SIG-M5 treated with dmso at 0.1 percent for 504 hours (cell line): ENCODE results near the gene DDX42.
"Not testable (repeated sequence)": the region's sequence is repeated elsewhere in the genome, so short reads cannot be mapped to it uniquely, and the experiment has no call there.

ENCODE experiments used
- DNase-seq: peaks from one replicate; lab custom pipeline; 2025; ENCODE audit not compliant: unreplicated experiment; lab: John Stamatoyannopoulos, UW

DDX42 gene

DNA sequence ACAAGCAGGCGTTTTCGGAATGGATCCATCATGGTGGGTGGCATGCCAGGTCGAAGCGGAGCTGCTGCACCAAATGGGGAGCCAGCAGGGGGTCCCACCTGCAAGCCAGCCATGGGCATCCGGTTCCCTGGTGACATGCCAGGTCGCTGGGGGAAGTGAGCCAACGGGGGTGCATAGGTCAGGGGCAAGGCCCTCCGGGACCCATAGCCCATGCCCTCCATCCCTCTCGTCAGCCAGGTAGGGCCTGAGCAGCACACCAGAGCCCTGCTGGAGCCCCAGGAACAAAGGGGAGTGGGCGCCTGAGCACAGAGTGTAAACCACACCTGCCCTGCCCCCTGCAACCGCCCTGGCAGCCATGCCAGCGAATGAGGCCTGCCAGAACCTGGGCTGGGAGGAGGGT, 63.5 kb downstream of the DDX42 start:
- DNase-seq: no peak

DNA sequence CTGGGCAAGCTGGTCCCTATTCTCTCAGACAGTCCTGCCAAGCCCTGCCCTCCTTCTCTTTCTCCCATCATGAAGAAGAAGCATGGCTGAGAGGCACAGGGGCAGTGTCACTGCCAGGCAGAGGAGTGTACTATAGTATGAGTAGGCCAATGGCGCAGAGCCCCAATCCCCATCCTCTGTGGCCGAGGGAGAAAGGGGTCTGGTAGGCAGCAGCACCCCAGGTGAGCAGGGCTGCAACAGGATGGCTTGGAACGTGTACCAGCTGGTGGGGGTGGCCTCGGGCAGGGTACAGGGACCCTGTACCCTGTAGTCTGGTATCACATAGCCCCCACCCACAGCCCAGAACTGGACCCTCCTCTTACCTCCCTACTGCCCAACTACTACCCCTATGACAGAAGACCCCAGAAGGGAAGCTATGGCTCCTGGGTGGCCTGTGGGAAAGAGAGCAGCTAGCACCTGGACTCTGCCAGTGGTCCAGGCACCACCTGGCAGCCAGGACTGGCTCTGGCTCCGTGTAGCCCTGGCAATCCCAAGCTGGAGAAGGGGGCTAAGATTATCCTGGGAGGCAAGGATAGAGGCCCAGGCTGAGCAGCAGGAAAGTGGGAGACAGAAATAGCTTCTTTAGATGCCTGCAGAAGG, 64.1 kb downstream of the DDX42 start:
- DNase-seq: no peak

DNA sequence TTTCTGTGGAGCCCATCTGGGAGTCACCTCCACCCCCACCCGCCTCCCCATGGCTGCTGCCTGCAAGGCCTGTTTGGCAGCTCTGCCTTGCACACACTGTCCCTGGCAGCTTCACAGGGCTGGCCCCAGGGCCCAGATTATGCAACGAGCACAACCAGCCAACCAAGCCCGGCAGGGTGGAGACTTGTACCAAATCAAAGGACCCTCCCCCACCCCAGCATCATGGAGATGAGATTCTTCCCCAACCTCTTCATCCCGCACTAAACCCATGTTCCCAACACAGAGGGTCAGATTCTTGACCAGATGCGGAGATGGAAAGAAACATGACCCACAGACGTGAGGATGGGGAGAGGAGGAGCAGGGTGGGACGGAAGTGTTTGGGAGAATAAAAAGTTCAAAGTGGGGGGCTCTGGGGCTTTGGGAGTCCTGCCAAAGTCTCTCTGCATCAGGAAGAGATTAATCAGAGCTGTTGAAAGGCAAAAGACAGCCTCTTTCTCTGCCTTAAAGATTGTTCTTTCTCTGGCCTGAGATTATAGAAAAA, 64.7 kb downstream of the DDX42 start:
- DNase-seq: peak; percentile 81

DNA sequence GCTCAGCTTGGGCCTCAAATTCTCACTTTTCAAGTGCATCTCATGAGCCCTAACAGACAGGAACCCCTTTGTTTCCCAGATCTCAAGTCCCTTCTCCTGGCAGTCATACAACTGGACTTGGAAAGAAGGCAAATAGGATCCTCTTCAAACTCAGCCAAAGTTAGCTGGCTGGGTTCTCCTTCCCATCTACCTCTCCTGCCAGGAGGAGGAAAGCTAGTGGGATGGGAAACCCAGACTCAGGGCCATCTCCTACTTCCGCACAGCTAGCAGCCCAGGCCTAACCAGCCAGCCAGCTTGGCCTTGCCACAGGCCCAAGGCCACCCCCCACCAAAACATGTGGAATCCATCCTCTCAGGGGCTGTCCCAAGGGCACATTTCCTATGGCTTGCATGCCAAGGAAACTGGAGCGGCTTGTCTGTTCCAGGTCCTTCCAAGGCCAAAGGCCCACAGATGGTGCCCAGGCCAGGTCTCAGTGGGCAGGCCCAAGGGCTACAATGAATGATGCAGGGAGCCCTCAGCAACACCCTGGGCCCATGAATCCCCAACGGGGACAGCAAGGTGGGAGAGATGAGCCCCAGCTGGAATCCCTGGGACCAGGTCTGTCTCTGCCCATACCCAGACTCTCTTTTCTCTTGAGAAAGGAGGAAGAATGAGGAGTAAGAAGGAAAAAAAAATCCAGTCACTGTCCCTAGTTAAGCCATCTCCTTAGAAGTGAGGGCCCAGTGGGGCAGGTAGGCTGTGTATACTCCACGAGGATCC, 66.8 kb downstream of the DDX42 start:
- DNase-seq: no peak

DNA sequence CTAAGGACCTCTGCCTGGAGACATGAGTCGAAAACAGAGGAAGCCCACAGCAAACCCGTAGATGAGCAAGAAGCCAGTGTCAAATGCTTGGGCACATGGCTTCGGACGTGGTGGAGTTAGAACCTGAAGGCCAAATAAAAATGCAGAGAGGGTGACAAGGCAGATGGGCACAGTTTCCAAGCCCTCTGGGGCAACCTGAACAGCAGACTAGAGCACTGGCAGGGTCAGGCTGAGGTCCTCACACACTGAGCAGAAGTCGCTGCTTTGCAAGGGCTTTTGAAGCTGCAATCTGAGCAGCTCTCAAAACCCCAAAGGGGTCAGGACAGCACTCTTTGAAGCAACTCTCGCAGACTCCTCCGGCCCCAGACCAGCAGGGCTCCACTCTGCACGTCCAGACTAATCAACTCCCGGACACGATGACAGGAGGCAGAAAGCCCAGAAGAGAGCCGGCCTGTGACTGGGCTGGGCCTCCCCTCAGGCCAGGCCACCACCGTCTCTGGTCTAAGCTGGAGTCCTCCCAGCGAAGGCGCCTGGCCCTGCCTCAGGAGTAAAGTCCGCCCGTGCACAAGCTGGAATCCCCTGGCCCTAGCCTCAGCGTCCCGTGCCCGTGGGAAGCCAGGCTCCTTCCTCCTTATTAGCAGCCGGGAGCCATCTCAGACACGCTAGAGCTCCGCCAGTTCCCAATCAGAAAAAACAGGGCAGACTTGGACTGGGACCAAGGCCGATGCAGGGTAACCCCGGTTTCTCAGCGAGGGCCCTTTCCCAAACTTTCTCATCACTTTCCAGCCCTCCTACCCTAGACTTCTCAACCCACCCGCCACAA, 67.6 kb downstream of the DDX42 start:
- peak; percentile 50 for DNase-seq

DNA sequence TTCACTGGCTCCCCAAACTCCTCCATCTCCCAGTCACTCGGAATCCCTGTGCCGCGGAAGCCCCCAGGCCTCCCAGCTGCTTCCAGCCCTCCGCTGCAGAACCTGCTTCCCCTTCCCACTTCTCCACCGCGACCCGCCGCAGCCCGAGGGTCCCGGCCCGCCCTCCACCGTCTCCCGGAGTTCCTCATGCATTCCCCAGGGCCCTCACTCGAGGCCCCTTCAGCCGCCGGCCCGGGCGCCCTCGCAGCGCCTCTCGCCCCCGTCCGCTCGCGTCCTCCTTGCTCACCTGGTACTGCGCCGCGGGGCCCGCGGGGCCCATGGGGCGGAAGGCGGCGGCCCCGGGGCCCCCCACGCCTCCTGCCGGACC, 68.2 kb downstream of the DDX42 start:
- DNase-seq: peak; percentile 44

DNA sequence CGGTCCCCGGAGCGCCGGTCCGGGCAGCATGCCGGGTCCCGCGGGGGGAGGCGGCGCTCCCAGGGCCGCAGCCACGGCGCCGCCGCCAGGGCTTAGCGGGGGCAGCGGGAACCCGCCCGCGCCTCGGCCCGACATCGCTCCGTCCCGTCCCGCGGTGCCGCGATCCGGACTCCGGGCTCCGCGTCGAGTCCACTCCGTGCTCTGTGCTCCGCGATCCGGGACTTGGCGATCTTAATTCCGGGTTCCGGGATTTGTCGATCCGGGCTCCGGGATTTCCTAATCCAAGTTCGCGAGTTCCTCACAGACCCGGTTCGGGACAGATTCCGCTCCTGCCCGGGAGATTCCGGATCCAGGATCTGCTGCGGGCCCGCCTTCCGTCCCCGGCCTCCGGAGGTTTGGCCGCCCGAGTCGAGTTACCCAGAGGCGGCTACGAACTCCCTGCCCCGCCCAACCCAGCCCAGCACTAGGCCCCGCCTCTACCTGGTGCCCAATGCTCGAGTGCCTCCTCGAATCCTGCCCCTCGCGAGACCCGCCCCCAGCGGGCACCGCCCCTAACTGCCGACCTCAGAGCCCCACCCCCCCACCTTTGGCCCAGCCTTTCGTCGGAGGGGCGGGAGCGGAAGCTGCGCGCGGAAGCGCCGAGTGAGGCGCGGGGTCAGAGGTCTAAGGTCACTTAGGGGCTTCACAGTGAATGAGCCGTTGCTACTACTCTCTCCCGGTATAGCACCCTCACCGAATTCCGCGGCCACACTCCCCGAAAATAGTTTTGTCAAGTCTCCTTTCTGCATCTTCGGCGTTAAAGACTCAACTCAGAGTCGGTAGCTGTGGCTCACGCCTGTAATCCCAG, 68.8 kb downstream of the DDX42 start, which contains the start of gene SMARCD2:
TSS of gene SMARCD2 (minus strand) at position 146 of the 847 bp plus-strand sequence. CDS start at position 135, 11 bp downstream.
- DNase-seq: peak; percentile 99

DNA sequence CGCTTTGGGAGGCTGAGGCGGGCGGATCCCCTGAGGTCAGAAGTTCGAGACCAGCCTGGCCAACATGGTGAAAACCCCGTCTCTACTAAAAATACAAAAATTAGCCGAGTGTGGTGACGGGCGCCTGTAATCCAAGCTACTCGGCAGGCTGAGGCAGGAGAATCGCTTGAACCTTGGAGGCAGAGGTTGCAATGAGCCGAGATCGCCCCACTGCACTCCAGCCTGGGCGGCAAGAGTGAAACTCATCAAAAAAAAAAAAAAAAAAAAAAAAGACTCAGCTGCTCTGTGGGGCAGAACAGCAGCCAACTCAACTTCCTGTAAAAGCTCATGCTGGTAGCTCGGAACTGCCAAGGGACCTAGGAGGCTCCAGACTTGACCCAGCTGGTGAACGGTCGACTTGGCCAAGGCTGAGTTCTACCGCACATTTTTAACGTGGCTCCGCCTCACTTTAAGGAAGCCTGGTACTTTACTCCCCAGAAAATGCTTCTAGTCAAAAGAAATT, 69.5 kb downstream of the DDX42 start:
- DNase-seq: peak; percentile 68

DNA sequence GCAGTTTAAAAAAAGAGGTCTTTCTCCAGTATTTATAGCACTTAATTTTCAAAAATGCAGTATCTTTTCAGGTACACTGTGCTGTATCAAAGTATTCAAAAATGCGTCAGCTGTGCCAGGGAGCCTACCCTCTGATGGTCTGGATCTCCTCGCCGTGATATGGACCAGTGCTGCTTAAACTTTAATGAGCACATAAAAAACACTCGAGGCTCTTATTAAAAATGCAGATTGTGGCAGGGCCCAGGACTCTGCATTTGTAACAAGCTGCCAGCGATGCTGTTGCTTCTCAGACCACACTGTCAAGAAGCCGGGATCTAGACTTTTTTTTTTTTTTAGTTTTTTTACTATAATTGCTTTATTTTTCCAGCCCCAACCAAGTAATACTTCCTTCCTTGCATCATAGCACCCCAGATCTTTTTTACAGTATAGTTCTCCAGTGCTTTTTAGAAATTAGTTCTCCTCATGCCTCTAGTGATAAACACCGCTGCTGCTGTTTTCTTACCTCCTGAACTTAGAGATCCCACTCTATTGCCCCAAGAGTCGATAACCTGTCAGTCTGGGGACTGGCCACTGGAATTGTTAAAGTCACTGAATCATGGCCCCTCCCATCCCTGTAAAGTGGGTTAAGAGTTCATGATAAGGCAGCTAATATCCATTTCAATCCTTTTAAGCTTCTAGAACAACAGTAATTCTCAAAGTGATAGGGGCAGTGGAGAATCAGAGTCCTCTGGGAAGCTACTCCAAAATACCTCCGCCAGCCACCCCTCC, 70.1 kb downstream of the DDX42 start:
- no peak for DNase-seq

DNA sequence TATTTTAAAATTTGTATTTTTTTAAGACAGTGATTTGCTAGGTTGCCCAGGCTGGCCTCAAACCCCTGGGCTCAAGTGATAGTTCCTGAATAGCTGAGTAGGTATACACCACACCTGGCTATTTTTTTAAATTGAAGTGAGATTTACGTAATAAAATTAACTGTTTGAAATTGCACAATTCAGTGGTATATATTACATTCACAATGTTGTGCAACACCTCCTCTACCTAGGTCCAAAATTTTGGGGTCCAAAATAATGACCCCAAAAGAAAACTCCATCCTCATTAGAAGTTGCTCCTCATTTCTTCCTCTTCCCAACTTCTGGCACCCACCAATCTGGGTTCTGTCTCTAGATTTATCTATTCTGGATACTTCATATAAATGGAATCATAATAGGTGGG, 71.5 kb downstream of the DDX42 start:
- no peak for DNase-seq

DNA sequence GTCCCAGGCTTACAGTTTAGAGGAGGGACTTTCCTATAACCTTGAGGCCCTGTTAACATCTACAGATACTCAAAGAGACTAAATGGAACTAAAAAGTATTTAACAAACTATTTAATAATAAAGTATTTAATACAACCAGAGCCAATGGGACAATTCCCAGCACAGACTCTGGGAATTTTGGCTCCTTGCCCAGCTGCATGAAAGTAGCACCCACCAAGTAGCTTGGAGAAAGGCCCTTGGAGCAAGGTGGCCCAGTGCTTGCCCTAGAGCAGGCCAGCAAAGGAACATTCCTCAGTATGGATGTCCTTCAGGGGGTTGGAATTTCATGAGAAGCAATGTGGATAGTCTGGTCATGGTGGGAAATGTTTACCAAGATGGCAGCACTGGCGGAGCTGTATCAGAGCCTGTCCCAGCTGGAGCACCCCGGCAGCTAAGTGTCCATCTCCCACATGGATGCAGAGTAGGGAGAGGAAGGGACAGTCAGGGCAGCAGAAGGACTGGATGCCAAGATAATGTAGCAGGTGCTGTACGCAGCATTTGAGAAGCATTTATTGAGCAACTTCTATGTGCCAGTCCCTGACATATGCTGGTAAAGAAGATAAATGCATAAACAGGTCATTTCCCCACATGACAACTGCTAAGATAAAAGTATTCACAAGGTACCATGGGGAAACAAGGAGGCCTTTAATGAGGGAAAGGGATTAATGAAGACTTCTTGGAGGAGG, 73.7 kb downstream of the DDX42 start:
- DNase-seq: no peak

DNA sequence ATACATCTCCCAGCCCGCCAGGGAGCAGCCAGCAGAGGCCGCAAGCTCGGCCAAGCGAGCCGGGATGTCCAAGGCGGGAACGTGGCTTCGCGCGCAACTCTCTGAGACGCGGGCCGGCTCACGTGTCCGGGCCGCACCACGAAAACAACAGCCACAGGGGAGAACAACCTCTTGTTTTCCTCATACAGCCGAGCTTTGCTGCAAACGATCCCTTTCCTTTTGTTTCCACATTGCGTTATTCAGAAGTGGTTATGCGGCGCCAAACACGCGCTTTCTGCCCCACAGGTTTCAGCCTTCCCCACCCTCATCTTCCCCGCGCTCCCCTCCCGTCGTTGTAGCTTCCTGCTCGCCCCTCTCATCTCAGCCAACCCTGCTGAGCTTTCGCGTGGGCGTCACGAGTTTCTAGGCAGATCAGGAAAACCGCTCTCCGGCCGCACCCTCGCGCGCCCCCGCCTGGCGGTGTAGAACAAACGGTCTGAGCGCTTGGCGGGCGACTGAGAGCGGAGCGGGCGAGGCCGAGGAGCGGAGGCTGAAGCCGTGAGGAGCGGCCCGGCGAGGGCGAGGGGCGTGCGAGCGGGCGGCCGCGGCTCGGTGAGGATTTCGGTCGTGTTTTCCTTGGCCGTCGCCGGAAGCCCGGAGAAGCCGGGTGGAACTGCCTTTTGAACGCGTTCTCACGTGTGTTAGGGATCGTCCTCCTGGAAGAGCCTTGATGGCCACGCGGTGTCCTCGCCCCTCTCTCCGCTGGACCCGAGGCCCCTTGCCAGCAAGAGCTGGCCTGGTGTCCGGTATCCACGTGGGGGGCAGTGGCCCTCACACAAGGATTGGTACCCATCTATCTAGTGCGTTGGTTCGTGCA, 75.1 kb downstream of the DDX42 start:
- DNase-seq: peak; percentile 92

DNA sequence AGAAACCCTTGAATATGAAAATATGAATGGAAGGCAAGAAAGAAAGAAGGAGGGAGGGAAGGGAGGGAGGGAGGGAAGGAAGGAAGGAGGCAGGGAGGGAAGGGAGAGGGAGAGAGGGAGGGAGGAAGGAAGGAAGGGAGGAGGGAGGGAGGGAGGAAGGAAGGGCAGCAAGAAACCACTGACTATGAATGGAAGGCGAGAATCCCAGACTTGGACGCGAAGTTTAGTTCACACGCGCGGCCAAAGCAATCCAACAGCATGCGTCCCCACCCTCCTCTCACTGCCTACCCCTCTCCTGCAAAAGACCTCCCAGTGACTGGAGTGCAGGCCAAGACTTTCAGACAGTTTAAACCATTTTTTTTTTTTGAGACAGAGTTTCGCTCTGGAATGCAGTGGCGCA, 76.4 kb downstream of the DDX42 start:
- no peak for DNase-seq

DNA sequence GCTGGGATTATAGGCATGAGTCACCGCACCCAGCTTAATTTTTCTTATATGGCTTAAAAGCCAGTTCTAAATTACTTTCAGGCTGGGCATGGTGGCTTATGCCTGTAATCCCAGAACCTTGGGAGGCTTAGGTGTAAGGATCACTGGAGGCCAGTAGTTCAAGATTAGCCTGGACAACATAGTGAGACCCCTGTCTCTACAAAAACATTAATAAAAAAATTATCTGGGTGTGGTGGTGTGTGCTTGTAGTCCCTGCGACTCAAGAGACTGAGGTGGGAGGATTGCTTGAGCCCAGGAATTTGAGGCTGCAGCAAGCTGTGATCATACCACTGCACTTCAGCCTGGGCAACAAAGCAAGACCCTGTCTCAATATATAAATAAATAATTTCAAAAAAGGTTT, 79.3 kb downstream of the DDX42 start:
- DNase-seq: no peak

DNA sequence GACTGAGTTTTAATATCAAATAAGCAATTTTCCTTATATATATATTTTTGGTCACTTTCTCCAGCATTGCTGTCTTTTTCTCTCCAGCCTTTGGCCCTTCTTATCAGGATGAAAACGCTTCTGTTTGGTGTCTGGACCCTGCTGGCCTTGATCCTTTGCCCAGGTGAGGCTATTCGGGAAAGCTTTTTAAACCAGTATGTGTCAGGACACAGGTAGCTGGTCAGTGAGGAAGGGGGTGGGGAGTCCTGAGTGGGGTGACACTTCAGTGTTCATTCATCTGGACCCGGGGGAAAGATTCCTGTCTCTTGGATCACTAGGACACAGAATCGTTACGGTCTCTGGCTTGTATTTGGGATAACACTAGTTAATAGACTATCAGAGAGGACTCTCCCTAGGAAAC, 80.7 kb downstream of the DDX42 start:
- DNase-seq: no peak

DNA sequence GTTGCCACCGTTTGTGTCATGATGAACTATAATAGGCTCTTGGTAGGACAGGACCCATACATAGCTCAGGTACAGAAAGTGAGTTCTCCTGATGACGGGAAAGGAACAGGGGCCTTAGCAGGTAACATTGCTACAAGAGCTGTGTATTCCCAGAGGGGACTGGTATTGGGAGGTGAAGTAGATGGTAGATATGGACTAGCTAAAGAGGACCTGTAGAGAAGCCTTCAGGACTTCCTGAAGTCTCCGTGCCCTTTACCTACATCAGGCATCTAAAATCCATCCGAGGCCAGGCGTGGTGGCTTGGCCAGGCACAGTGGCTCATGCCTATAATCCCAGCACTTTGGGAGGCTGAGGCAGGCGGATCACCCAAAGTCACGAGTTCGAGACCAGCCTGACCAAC, 81.2 kb downstream of the DDX42 start:
- DNase-seq: no peak

DNA sequence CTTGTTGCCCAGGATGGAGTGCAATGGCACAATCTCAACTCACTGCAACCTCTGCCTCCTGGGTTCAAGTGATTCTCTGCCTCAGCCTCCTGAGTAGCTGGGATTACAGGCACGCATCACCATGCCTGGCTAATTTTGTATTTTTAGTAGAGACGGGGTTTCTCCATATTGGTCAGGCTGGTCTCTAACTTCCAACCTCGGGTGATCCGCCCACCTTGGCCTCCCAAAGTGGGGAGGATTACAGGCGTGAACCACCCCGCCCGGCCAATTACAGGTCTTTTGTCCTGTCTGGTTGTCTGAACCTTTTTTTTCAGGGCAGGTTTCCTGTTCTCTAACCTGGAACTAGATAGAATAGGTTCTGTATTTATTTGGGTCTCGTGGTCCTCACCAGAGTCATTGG, 82.5 kb downstream of the DDX42 start:
- not testable (repeated sequence) for DNase-seq

DNA sequence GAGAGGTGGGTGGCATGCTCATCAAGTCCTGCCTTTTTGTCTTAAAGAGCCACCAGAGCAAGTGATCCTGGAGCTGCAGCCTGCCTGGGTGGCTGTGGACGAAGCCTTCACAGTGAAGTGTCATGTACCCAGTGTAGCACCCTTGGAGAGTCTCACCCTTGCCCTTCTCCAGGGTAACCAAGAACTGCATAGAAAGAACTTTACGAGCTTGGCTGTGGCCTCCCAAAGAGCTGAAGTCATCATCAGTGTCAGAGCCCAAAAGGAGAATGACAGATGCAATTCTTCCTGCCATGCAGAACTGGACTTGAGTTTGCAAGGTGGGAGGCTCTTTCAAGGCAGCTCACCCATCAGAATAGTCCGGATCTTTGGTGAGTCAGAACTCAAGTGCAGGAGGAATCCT, 85.3 kb downstream of the DDX42 start:
- DNase-seq: no peak
